HepG2 (cell line): ENCODE data around the gene PGC. TPM values are rescaled to one million over a fixed set of nuclear protein-coding genes. Genes with fewer than 3 reads are reported as not detected.

Experiments used
- ARNTL ChIP-seq: sonication (generic); formaldehyde crosslinking; IDR thresholded peaks from 2 replicates; pipeline ENCODE4 v1.4.0; 2020; ENCODE audit warnings: mild to moderate bottlenecking, missing genetic modification reagents
- CBFB ChIP-seq: sonication (generic); formaldehyde crosslinking; IDR thresholded peaks from 2 replicates; pipeline ENCODE4 v1.4.0; 2020; ENCODE audit warnings: missing genetic modification reagents
- CREB3 ChIP-seq: sonication (generic); formaldehyde crosslinking; IDR thresholded peaks from 2 replicates; pipeline ENCODE4 v1.5.0; 2020; ENCODE audit warnings: missing genetic modification reagents
- EEA1 ChIP-seq: sonication (generic); formaldehyde crosslinking; IDR thresholded peaks from 2 replicates; pipeline ENCODE4 v1.5.1; 2020; ENCODE audit warnings: mild to moderate bottlenecking, missing genetic modification reagents, borderline replicate concordance
- ELF4 ChIP-seq: sonication (generic); formaldehyde crosslinking; IDR thresholded peaks from 2 replicates; pipeline ENCODE4 v1.5.0; 2020; ENCODE audit warnings: missing genetic modification reagents, mild to moderate bottlenecking, moderate library complexity, borderline replicate concordance
- HMG20A ChIP-seq: IDR thresholded peaks from 2 replicates; pipeline ENCODE4 v1.6.1; 2016; ENCODE audit warnings: borderline replicate concordance
- MXD3 ChIP-seq: IDR thresholded peaks from 2 replicates; pipeline ENCODE4 v1.6.1; 2016; ENCODE audit warnings: mild to moderate bottlenecking, missing biosample characterization, missing genetic modification reagents
- NFE2L1 ChIP-seq: sonication (generic); formaldehyde crosslinking; IDR thresholded peaks from 2 replicates; pipeline ENCODE4 v1.4.0; 2020; ENCODE audit warnings: missing genetic modification reagents, mild to moderate bottlenecking, borderline replicate concordance
- NR3C1 ChIP-seq: sonication (generic); formaldehyde crosslinking; IDR thresholded peaks from 2 replicates; pipeline ENCODE4 v1.4.0; 2020; ENCODE audit warnings: missing genetic modification reagents
- SIN3B ChIP-seq: fragments of 150-350 bp; IDR thresholded peaks from 2 replicates; pipeline ENCODE4 v1.6.1; 2014; ENCODE audit warnings: low read length
- SOX5 ChIP-seq: IDR thresholded peaks from 2 replicates; pipeline ENCODE4 v1.6.1; 2016; ENCODE audit warnings: borderline replicate concordance
- SRF ChIP-seq: IDR thresholded peaks from 2 replicates; pipeline ENCODE4 v1.6.1; 2011; ENCODE audit warnings: mild to moderate bottlenecking, low read depth, low read length, moderate library complexity
- THAP11 ChIP-seq: IDR thresholded peaks from 2 replicates; pipeline ENCODE4 v1.6.1; 2016; ENCODE audit warnings: missing biosample characterization, missing genetic modification reagents
- THAP9 ChIP-seq: sonication (generic); formaldehyde crosslinking; IDR thresholded peaks from 2 replicates; pipeline ENCODE4; 2020; ENCODE audit warnings: missing genetic modification reagents, mild to moderate bottlenecking, borderline replicate concordance
- TIGD3 ChIP-seq: sonication (generic); formaldehyde crosslinking; IDR thresholded peaks from 2 replicates; pipeline ENCODE4 v1.5.1; 2020; ENCODE audit warnings: mild to moderate bottlenecking, missing genetic modification reagents, borderline replicate concordance
- ZFP62 ChIP-seq: sonication (generic); formaldehyde crosslinking; IDR thresholded peaks from 2 replicates; pipeline ENCODE4 v1.4.0; 2020; ENCODE audit warnings: missing genetic modification reagents
- ZNF275 ChIP-seq: sonication (generic); formaldehyde crosslinking; IDR thresholded peaks from 2 replicates; pipeline ENCODE4 v1.8.0; 2022; ENCODE audit warnings: missing genetic modification reagents, mild to moderate bottlenecking, inconsistent platforms, borderline replicate concordance
- ZNF34 ChIP-seq: sonication (generic); formaldehyde crosslinking; IDR thresholded peaks from 2 replicates; pipeline ENCODE4 v1.4.0; 2020; ENCODE audit warnings: mild to moderate bottlenecking, missing genetic modification reagents, borderline replicate concordance
- ZNF598 ChIP-seq: sonication (generic); formaldehyde crosslinking; IDR thresholded peaks from 2 replicates; pipeline ENCODE4 v1.5.1; 2020; ENCODE audit warnings: mild to moderate bottlenecking, missing genetic modification reagents, borderline replicate concordance
- ZNF724P ChIP-seq: sonication (generic); formaldehyde crosslinking; IDR thresholded peaks from 2 replicates; pipeline ENCODE4 v1.8.0; 2022; ENCODE audit warnings: missing genetic modification reagents, borderline replicate concordance
- polyA plus RNA-seq, 8 experiments: library from polyadenylated mRNA; depleted of rRNA in 3 of 8; stranded (reverse) in 7 of 8; unstranded in 1 of 8; fragments of >200 nt; fragmentation: Illumina TruSeq in 4 of 8; extraction: Trizol in 4 of 8; gene quantifications; 2 replicates each; pipeline versions ENCODE4 v1.2.1 to v1.2.3, GENCODE V29; 2011 to 2016; ENCODE audit warnings: low read depth in 4 of 8, missing spikeins in 1 of 8, mixed read lengths in 1 of 8; ENCODE audit not compliant: insufficient read depth in 1 of 8
- total RNA-seq, 5 experiments: library from RNA; depleted of rRNA; stranded (reverse); fragments of >200 nt; fragmentation: Illumina TruSeq; extraction: Trizol; gene quantifications; 2 replicates each; pipeline ENCODE4 v1.2.3, GENCODE V29; 2016; ENCODE audit warnings: low read depth in 1 of 5

Gene PGC
- total and polyA plus RNA-seq, 2 of the 13 experiments (the other 11 are each of a cell fraction or from before 2014, with no cell fraction given) = 426 to 502 TPM

GRCh38 chr6:41735427-41736185, 11.6 kb downstream of the PGC start, which contains the start of gene TFEB (continued):
- TF ChIP-seq ZNF34 (CRISPR knock-in tag) = no peak
- TF ChIP-seq HMG20A = no peak; the same call in 1 of the 2 replicates
- TF ChIP-seq THAP9 (CRISPR knock-in tag) = peak; percentile 40; the same call in 1 of the 2 replicates
- no peak for TF ChIP-seq MXD3 (CRISPR knock-in tag)
- no peak for TF ChIP-seq ELF4 (CRISPR knock-in tag)
- TF ChIP-seq SOX5 = peak; percentile 63
- TF ChIP-seq TIGD3 (CRISPR knock-in tag) = no peak
- TF ChIP-seq CREB3 = no peak
- TF ChIP-seq CBFB (CRISPR knock-in tag) = peak; percentile 88
- no peak for TF ChIP-seq NR3C1 (CRISPR knock-in tag)
- TF ChIP-seq SIN3B = 0 out of 2 replicates have a peak, but pooled peaks have one; percentile 49
- no peak for TF ChIP-seq ZNF275
- TF ChIP-seq ZFP62 (CRISPR knock-in tag) = 0 out of 2 replicates have a peak, but pooled peaks have one; percentile 90
- TF ChIP-seq ARNTL = 0 out of 2 replicates have a peak, but pooled peaks have one; percentile 26
- no peak; the same call in 1 of the 2 replicates for TF ChIP-seq ZNF724P (CRISPR knock-in tag)
- TF ChIP-seq THAP11 (CRISPR knock-in tag) = peak; percentile 98
- 0 out of 2 replicates have a peak, but pooled peaks have one; percentile 30 for TF ChIP-seq ZNF598 (CRISPR knock-in tag)
- no peak for TF ChIP-seq EEA1 (CRISPR knock-in tag)
- TF ChIP-seq SRF = no peak
- TF ChIP-seq NFE2L1 = no peak
